GM23338 (cell line): ENCODE results near the gene CDH4. TPM values are rescaled to one million over a fixed set of nuclear protein-coding genes. Genes with fewer than 3 reads are reported as not detected.

Experiments
- NANOG ChIP-seq: IDR thresholded peaks from 2 replicates; pipeline ENCODE4 v1.6.1; 2016; ENCODE audit warnings: antibody characterized with exemption, borderline replicate concordance
- REST ChIP-seq: IDR thresholded peaks from one replicate; pipeline ENCODE4 v1.6.1; 2018; ENCODE audit warnings: antibody characterized with exemption; ENCODE audit not compliant: unreplicated experiment
- ZNF114 ChIP-seq: fragments of 250-450 bp; sonication (Bioruptor Pico); IDR thresholded peaks from 2 replicates; pipeline ENCODE4 v1.5.0; 2020; ENCODE audit warnings: mild to moderate bottlenecking, moderate library complexity
- ZNF331 ChIP-seq: fragments of 250-450 bp; sonication (Bioruptor Pico); IDR thresholded peaks from 2 replicates; pipeline ENCODE4 v1.5.0; 2020; ENCODE audit warnings: low read depth, mild to moderate bottlenecking, moderate library complexity
- ZNF462 ChIP-seq: fragments of 250-450 bp; sonication (Bioruptor Pico); IDR thresholded peaks from 2 replicates; pipeline ENCODE4 v1.5.0; 2020; ENCODE audit warnings: mild to moderate bottlenecking, moderate library complexity
- polyA plus RNA-seq: library from polyadenylated mRNA; unstranded; fragments of >200 nt; fragmentation: Nextera tagmentation; extraction: Ambion mirVana; gene quantifications from 2 replicates; pipeline ENCODE4 v1.2.1, GENCODE V29; 2016
- total RNA-seq: library from RNA; depleted of rRNA; stranded (reverse); fragments of >200 nt; shearing (Covaris generic); gene quantifications from 2 replicates; pipeline ENCODE4 v1.2.3, GENCODE V29; 2014

Gene CDH4
- total and polyA plus RNA-seq, 2 experiments from 2014 or later: 1.2 to 4.2 TPM

GRCh38 chr20:61579908-61580307, 327.8 kb downstream of the CDH4 start (continued):
- no peak for TF ChIP-seq ZNF462 (CRISPR knock-in tag)
- no peak for TF ChIP-seq ZNF114 (CRISPR knock-in tag)
- no peak for TF ChIP-seq NANOG
- no peak for TF ChIP-seq REST
- no peak for TF ChIP-seq ZNF331 (CRISPR knock-in tag)
